Cerebellar cortex (tissue), 1 donor: ENCODE data around the gene LRIG3.
"Not testable (repeated sequence)": the region's sequence is repeated elsewhere in the genome, so short reads cannot be mapped to it uniquely, and the experiment has no call there.

ENCODE experiments used
- DNase-seq: peaks from one replicate; pipeline ENCODE4 v3.0.0-alpha.2; 2015; ENCODE audit warnings: low spot score

Gene LRIG3

GRCh38 chr12:58930770-58931324 lies 10.5 kb upstream of the LRIG3 start:
- DNase-seq, result no peak

GRCh38 chr12:58927120-58927519 lies 6.8 kb upstream of the LRIG3 start:
- DNase-seq, result no peak

GRCh38 chr12:58926586-58926985 lies 6.3 kb upstream of the LRIG3 start:
- no peak for DNase-seq

- no peak for DNase-seq
These were observed 5.4 kb upstream of the LRIG3 start for GRCh38 chr12:58925751-58926150.

GRCh38 chr12:58925111-58925611 lies 4.9 kb upstream of the LRIG3 start:
- DNase-seq, result no peak

GRCh38 chr12:58924652-58925051 lies 4.3 kb upstream of the LRIG3 start:
- no peak for DNase-seq

- DNase-seq, result no peak
These were observed 3.5 kb upstream of the LRIG3 start for GRCh38 chr12:58923781-58924180.

GRCh38 chr12:58922849-58923248 lies 2.5 kb upstream of the LRIG3 start:
- no peak for DNase-seq

GRCh38 chr12:58920961-58921861 lies 907 bp upstream of the LRIG3 start:
- DNase-seq, result no peak

GRCh38 chr12:58919231-58920101 lies 838 bp downstream of the LRIG3 start:
- DNase-seq, result no peak

GRCh38 chr12:58918469-58918844 lies 1.8 kb downstream of the LRIG3 start:
- DNase-seq, result no peak

GRCh38 chr12:58917699-58918468 lies 2.4 kb downstream of the LRIG3 start:
- no peak for DNase-seq

- DNase-seq, result no peak
These were observed 3.3 kb downstream of the LRIG3 start for GRCh38 chr12:58916921-58917511.

GRCh38 chr12:58916161-58916621 lies 4.1 kb downstream of the LRIG3 start:
- no peak for DNase-seq

- no peak for DNase-seq
These were observed 4.7 kb downstream of the LRIG3 start for GRCh38 chr12:58915634-58916033.

- no peak for DNase-seq
These were observed 5.3 kb downstream of the LRIG3 start for GRCh38 chr12:58915037-58915436.

- DNase-seq, result no peak
These were observed 5.8 kb downstream of the LRIG3 start for GRCh38 chr12:58914457-58914856.

- no peak for DNase-seq
These were observed 12.9 kb downstream of the LRIG3 start for GRCh38 chr12:58907391-58907790.

GRCh38 chr12:58906917-58907316 lies 13.4 kb downstream of the LRIG3 start:
- DNase-seq, result no peak

- no peak for DNase-seq
These were observed 14.9 kb downstream of the LRIG3 start for GRCh38 chr12:58905422-58905821.

GRCh38 chr12:58902726-58903125 lies 17.6 kb downstream of the LRIG3 start:
- not testable (repeated sequence) for DNase-seq
